Calu3 (cell line): ENCODE data around the gene KDF1. TPM values are rescaled to one million over a fixed set of nuclear protein-coding genes. Genes with fewer than 3 reads are reported as not detected.

Experiments used
- Bru-seq: library from RNA; stranded (reverse); fragments of 400-500 nt; gene quantifications from one replicate; lab custom pipeline; 2021; lab: Mats Ljungman, UMichigan
- BruChase-seq, 2 experiments: library from RNA; stranded (reverse); fragments of 400-500 nt; gene quantifications; one replicate each; lab custom pipeline; 2021; lab: Mats Ljungman, UMichigan
- BruUV-seq: library from RNA; stranded (reverse); fragments of 400-500 nt; replicated peaks from 2 replicates; lab custom pipeline; 2021; lab: Mats Ljungman, UMichigan
- CTCF ChIA-PET: fragments of 300-600 bp; sonication (Branson Sonifier 250); formaldehyde crosslinking; loops from one replicate; lab custom pipeline; 2022; ENCODE audit warnings: antibody characterized with exemption; lab: Charles Lee
- DNase-seq: peaks from one replicate; pipeline ENCODE4 v3.0.0; 2022
- H3K27ac Mint-ChIP-seq: one replicate; pipeline ENCODE4 v1.8.0; 2022; ENCODE audit warnings: mixed read lengths; ENCODE audit not compliant: unreplicated experiment
- H3K27me3 Mint-ChIP-seq: one replicate; pipeline ENCODE4 v1.8.0; 2022; ENCODE audit warnings: mixed read lengths; ENCODE audit not compliant: unreplicated experiment
- H3K36me3 Mint-ChIP-seq: one replicate; pipeline ENCODE4 v1.8.0; 2022; ENCODE audit warnings: mild to moderate bottlenecking, moderate library complexity, mixed read lengths; ENCODE audit not compliant: insufficient read depth, unreplicated experiment
- H3K4me1 Mint-ChIP-seq: one replicate; pipeline ENCODE4 v1.8.0; 2022; ENCODE audit warnings: mild to moderate bottlenecking, low read depth, mixed read lengths; ENCODE audit not compliant: unreplicated experiment
- H3K4me3 Mint-ChIP-seq: one replicate; pipeline ENCODE4 v1.8.0; 2022; ENCODE audit warnings: mild to moderate bottlenecking, low read depth, moderate library complexity, mixed read lengths; ENCODE audit not compliant: unreplicated experiment
- H3K9me3 Mint-ChIP-seq: one replicate; pipeline ENCODE4 v1.8.0; 2022; ENCODE audit warnings: low read depth, mixed read lengths; ENCODE audit not compliant: unreplicated experiment
- CTCF ChIP-seq: fragments of 200-600 bp; IDR thresholded peaks from one replicate; pipeline ENCODE4 v1.8.0; 2022; ENCODE audit warnings: antibody characterized with exemption; ENCODE audit not compliant: unreplicated experiment
- intact Hi-C: fragments of 100-400 bp; cut with micrococcal nuclease; formaldehyde crosslinking; loops from one replicate; pipeline ENCODE4 v1.10.0; 2022; ENCODE audit not compliant: unreplicated experiment
- long read RNA-seq: library from polyadenylated mRNA; stranded (forward); transcript quantifications from one replicate; pipeline ENCODE4 v2.0.0, GENCODE V29; 2022
- total RNA-seq: library from RNA; stranded (reverse); gene quantifications from 2 replicates; pipeline ENCODE4 v1.2.3, GENCODE V29; 2022

The KDF1 gene
- 18.9 and 19.4 TPM in 2 replicates for total RNA-seq
- percentile 63 among the genes with signal in this experiment for Bru-seq, nascent RNA
- BruChase-seq, experiment 1, labeled RNA remaining after a 6-hour chase, result percentile 61 among the genes with signal in this experiment
- percentile 67 among the genes with signal in this experiment for BruChase-seq, experiment 2, labeled RNA remaining after a 2-hour chase
- long read RNA-seq, transcript KDF1-201 (4 exons, 1,793 nt), result major isoform, 29 of 51 reads
- long read RNA-seq, partial matches to known transcripts, result 6 of 51 reads
- long read RNA-seq, other reads (novel, unspliced or antisense), result 16 of 51 reads

- Mint-ChIP-seq H3K27ac (peak within 1 kb of the TSS; percentile 68), H3K36me3 (peaks cover 26% of the 10 kb centered on the region), H3K9me3 (no peaks in the 10 kb centered on the region), H3K4me3 (peak within 1 kb of the TSS; percentile 82), H3K4me1 (peaks cover 17% of the 10 kb centered on the region), H3K27me3 (no peaks in the 10 kb centered on the region)
- peak; percentile 14 for TF ChIP-seq CTCF
- CTCF ChIA-PET, result interaction anchor here (0.6 to 1.1 kb wide), 3 partner anchors 42 to 137 kb away, joined by 3 to 5 read pairs (median 3); no protein-coding TSS in a partner anchor
- intact Hi-C loops, result no loop called here
- no TSS peak for BruUV-seq
- peak; percentile 91 for DNase-seq
These were observed at the start of gene KDF1 for GRCh38 chr1:26959722-26960624. Gene KDF1 (minus strand): TSS chr1:26960468. CDS start chr1:26952380, 8,088 bp downstream.

GRCh38 chr1:27009601-27010197 is 49.4 kb upstream of the KDF1 start:
- intact Hi-C loops, result no loop called here
- CTCF ChIA-PET, result interaction anchor here (0.7 kb wide), 1 partner anchor 108 kb away, joined by 3 read pairs; no protein-coding TSS in a partner anchor
- Mint-ChIP-seq H3K36me3 (peaks cover 64% of the 10 kb centered on the region), H3K4me3 (no peak overlapping the region), H3K9me3 (no peaks in the 10 kb centered on the region), H3K27me3 (no peaks in the 10 kb centered on the region), H3K27ac (peak overlapping the region; percentile 42), H3K4me1 (peaks cover 50% of the 10 kb centered on the region)
- TF ChIP-seq CTCF, result no peak
- DNase-seq, result no peak
- no TSS peak for BruUV-seq

- H3K27ac Mint-ChIP-seq, result peak overlapping the region; percentile 76
- intact Hi-C loops, result no loop called here
- H3K36me3 Mint-ChIP-seq, result peaks cover 77% of the 10 kb centered on the region
- H3K27me3 Mint-ChIP-seq, result no peaks in the 10 kb centered on the region
- H3K4me3 Mint-ChIP-seq, result no peak overlapping the region
- no peaks in the 10 kb centered on the region for H3K9me3 Mint-ChIP-seq
- no peak for TF ChIP-seq CTCF
- peaks cover 48% of the 10 kb centered on the region for H3K4me1 Mint-ChIP-seq
- DNase-seq, result peak; percentile 84
- CTCF ChIA-PET, result interaction anchor here (0.7 to 1.3 kb wide), 3 partner anchors 10 to 40 kb away, joined by 4 to 5 read pairs (median 5); no protein-coding TSS in a partner anchor
- no TSS peak for BruUV-seq
These were observed 47.8 kb upstream of the KDF1 start for GRCh38 chr1:27007909-27008582.
